Mesenteric fat pad (tissue), 1 donor: ENCODE measurements around the gene WLS. TPM values are rescaled to one million over a fixed set of nuclear protein-coding genes. Genes with fewer than 3 reads are reported as not detected.

ENCODE experiments used
- DNase-seq: peaks from one replicate; pipeline ENCODE4 v3.0.0-alpha.2; 2020; ENCODE audit warnings: low spot score
- total RNA-seq: library from RNA; stranded (reverse); fragmentation: NEBNext Ultra II Directional; extraction: Animal tissue kit (Norgen Biotek cat#: 25700); gene quantifications from one replicate; pipeline ENCODE4 v1.2.1, GENCODE V29; 2021
- donor health status: DM: yes; HTN: yes; CAD: no.

Gene WLS
- total RNA-seq, 1 donor from 2014 or later = 43.0 TPM

DNA sequence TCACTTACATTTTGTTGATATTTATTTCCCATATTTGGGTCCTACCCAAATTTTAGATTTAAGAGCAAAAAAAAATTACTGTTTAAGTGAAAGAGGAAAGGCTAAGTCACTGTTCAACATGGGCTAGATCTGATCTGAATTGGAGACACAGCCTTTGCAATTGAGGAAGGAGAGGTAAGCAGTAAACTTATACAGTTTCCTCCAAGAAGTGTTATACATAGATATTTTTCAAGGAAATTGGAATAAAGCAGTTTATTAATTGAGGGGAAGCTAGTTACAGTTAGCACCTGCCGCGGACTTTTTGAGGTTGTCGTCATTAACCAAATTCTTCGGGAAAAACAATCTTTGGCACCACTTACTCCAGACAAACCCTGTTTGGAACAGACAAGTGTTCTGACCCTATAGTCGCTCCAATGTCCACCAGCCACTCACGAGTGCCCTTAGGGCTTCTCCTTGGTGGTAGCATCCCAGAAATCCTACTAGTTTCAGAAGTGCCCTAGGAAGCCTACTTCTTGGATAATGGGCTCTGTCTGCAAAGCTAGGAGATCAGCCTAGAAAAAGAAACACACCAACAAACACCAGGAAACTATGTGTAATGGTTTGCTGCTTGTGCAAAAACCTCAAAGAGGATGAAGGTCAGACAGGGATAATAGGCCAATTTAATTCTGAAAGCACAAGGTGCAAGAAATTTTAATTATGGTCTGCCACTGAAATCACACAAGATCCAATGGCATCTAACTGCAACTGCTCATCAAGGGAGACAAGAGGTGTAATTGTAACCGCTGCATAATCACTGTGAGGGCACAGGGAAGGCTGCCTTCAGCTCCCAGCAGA is 2.5 kb downstream of the WLS start:
- DNase-seq = no peak

DNA sequence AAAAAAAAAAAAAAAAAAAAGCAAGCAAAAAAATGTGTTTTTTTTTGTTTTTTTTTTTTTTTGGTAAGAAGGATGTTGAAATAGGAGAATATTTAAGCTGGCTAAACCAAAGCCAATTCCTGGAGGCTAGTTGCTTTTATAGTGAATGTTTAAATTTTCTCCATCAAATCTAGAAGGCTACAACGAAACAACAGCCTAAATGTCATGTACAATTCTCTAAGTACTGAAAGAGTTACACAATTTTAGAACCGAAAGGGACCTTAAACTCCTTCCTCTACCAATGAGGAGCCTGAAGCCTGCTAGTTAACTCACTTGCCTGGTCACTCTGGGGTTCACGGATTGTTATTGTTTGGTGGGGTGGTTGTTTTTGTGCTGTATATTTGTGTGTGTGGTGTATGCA is 3.5 kb downstream of the WLS start:
- no peak for DNase-seq

DNA sequence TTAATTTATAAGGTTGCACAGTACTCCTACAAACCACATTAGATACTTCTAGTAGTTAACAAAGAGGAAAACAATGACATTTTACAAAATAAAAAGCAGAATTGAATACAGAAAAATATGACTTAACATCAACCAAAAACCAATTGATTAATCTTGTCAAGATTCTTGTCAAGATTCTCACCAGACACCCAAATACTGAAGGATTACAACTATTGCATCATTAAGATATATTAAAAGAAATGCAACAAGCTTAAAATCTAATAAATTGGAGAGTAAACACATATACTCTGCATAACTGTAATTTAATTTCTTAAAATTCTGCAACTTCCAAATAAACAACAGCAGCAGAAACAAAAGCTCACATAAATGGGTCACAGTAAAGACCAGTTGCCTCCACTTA is 4.7 kb downstream of the WLS start:
- no peak for DNase-seq

DNA sequence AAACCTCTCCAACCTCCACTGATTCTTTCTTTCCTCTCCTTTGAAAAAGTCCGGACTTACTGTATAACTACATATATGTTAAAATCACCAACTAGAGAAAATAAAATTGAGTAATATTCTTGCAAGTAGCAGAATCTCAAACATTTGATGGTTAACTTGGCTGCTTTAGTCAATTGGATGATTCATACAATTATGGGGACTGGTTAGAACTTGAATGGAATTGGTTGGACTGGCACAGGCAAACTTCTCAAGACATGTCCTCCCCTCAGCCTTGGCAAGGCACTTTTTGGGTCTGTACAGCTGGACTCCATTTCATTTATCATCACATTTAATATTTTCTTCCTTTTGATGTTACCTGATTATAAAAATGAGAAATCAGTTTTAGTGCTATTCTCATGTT is 6.5 kb downstream of the WLS start:
- no peak for DNase-seq

DNA sequence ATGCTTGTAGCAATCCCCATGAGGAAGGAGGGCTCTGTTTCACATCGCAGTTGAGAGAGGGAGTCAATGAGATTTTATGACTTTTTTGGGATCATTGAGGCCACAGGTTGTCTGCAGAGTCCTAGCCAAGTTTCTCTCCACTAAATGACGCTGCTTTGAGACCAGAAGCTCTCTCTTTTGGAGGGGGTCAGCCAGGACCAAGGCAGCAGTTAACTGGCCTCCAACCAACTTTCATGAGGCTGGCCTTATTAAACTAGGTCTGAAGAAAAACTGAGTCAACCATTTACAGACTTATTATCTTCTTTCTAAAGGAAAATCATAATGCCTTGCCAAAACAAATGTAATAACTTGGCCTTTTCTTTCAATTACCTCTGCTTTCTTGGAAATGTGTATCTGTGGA is 8.6 kb downstream of the WLS start:
- DNase-seq = no peak

DNA sequence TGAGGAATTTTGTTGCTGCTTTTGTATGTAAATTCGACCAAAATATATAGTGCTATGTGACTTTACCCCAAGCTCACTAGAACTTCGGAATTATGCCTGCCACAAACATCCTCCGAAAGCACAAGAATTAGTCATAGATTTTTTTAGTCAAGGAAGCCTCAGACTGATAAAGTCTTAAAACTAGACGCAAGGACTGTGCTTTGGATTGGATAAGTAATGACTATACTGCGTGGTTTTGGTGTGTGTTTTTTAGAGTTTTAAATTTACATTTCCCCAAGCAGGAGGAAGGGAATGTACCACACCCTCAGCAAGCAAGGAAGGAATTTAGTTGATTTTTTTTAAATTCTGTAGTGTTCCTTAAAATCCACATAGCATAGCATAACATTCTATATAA is 10.3 kb downstream of the WLS start:
- DNase-seq = no peak

DNA sequence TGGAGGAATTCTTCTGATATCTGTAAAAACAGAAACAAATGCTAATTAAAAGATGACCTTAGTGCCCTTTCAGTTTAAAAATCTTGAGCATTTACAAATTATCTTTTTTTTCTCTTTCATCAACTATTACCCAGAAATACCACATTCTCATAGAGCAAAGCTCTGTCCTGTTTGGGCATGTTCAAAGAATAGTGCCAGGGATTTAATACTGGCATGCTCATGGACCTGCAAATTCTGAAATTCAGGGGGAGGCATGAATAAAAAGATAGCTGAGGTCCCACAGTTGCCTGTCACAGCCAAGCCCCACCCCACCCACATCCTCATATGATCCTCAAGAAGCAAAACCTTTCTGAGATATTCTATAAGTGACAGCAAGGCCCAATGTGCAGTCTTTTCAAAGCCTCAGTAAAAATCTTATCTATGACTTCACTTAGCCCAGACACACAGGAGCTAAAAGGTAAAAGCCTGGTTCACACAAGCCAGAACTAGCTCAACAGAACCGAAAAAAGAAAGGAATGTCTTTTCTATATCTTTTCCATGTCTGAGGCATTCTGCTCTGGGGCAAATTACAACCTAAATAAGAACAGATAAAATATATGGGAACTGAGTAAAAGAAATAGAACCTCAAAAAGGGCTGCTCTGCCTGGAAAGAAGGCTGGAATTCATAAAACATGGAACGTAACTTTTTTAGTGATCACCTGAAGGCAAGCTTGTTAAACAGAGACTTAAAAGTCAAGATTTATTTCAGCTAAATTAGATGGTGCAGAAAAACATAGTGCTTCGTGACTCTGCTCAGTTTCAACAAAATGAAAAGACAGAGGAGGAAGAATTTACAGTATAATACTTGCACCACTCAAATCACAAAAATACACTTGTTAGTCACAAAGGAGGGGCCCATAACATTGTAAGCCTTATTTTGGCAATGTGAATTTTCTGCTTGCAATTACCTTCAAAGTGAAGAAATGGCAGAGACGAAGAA is 11.0 kb downstream of the WLS start:
- DNase-seq = no peak

DNA sequence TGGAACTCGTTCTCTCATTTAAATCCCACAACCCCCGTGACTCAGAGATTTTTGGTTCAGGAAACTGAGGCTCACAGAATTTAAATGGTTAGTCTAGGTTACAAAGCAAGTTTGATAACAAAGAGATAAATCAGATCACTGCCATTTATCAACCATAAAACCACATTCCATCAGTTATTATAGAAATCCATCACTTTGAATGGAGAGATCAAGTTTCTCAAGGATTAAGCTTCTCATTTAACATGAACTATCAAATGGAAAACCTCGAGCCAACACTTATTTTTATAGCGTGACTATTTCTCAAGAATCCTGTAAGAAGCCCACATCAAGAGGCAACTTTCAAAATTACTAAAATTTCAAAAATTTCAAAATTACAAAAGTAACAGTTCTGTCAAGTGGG is 11.9 kb downstream of the WLS start:
- no peak for DNase-seq

DNA sequence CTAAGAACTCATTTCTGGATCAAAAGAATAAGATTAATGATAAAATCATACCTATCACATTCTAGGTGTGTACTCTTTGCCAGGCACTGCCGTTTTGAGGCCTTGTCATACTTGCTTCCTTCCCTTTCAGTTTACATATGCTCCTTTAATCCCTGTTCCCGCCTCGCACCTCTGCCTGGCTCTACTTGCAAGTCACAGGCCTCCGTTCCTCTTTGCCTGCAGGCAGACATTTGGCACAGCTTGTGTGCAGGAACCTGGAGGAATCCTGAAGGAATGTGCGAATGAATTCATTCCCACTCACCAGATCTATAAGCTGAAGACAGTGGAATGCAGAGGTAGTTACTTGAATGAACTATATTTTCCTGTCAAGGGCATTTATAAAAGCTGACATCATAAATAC is 13.8 kb downstream of the WLS start:
- no peak for DNase-seq

DNA sequence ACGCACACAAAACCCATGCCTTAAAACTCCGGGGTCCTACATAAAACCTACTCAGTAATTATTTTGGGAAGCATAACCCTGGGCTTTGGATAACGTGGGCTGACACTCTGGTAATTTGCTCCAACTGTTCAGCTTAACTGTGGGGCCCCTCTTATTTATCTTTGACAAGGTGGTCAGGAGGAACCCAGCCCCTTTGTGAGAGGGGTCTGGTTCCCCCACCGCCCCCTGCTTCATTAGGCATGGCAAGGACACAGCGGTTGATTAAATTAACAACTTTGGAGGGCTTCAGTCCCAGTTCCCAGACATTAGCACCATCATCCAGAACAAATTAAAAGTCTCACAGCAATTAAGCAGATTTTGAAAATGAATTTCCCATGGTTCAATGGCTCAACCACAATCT is 14.7 kb downstream of the WLS start:
- DNase-seq = no peak

DNA sequence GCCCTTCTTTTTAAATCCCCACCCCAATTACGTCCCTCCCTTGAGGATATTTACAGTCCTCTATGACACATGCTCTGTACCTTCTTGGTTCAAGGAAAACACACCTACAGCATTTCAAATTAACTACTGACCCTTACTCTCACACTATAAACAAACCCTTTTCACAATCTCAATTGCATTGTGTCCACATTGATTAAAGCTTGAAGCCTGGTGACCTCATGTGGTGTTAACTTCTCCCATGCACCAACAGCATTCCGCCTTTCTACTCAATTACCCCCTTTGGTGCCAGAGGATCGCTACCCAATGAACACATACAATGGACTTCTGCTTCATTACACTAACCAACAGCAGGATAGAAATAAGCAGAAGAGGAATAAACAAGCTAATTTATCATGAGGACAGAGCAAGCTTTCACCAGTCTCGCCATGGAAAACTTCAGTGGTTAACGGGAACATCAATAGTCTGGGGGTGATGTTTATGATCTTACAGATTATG is 15.2 kb downstream of the WLS start:
- DNase-seq = no peak

DNA sequence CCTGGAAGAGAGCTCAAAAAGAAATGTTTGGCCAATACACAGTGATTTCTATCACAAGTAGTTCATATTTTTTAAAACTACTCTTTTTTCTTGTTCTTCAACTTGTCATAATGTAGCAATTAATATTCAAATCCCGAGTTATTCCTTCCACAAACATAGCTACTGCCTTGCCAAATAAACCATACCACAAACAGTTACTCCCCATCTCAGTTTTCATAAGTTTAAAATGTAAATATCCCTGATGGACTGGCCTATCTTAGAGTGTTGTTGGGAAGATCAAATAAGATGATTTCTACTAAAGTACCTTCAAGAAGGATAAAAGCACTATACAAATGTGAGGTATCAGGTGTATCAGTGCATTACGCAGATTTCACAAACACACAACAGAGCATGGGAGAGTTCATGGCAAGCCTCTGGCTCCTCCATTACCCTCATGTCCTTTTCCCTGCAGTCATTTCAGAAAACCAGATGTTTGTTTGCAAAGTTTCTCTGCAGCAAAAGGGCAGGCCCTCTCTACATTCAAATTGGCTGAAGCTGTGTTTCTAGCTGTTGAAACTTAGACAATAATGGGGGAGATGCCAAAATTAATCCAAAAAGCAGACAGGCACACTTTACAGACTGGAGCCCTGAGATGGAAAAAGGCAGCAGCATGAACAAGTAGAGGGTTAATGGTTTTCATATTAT is 16.1 kb downstream of the WLS start:
- DNase-seq = no peak

DNA sequence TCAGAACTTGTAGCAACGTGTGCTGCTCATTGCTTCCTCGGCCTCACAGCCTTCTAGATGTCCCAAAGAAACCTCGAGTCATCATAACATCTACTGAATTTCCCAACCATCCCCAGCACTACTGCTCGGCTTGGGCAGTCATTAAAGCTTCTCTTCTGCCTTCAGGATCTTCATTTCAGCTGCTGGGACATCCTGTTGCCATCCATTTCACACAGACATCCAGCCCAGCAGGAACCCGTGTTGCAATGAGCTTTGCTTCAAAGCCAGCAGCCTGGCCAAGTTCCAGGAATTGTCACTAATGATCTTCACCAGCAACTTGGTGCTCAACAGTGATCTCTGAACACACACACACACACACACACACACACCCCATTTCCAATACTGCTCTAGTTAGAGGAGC is 18.5 kb downstream of the WLS start:
- no peak for DNase-seq

DNA sequence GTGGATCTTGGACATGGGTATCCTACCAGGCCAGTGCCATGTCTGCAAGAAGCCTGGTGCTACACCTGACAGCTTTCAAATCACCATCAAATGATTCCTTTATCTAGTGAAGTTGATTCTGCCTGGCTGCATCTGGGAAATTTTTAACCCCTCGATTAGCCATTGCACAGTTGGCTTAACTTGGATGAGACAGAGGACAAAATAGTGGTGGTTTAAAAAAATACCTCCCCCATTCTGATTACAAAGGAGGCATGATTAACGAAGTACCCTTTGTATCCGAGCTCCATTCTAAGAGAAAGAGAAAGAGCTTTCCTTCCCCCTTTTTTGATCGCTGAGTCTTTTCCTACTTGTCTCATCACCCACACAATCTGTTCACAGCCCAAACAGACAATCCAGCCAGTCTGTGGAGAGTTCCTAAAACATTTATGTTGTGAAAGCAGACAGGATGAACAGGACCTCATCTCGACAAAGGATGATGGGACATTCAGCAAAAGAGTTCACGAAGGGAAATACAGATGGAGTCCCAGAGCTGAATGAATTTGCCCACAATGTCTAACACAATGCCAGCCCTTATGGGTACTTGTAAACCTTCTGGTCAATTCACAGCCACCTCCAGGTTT is 20.5 kb downstream of the WLS start:
- DNase-seq = no peak

DNA sequence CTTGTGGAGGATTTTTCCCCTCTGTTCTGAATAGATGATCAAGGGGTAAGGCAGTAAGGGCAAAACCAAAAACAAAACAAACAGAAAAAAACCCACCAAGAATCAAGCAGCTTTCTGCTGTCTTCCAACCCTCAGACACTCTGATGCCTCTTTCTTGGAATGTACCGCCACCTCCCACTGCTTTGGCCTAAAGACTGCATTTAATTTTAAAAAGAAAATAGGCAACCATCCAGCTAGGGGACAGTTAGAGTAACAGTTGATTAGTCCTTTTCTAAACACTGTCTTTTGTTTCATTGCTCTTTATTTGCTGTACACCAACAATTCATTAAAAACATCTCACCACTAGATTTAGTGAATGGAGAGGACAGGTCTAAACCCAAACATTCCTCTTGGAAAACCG is 21.5 kb downstream of the WLS start:
- no peak for DNase-seq

DNA sequence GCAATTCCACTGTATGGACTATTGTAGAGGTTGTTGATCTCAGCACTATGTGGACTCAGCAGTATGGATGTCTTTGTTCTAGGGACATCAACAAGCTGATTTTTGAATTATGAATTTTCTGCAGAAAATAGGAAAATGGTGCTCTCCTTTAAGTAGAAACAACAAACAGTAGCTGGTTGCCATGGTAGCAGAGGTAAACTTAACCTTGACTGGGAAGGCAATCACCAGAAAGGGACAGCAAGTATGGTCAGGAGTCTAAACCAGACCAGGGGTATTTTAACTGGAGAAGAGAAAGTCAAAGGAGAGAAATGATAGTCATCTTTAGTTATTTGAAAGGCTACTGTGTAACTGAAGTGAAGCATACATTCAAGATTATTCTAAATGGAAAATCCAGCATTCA is 22.3 kb downstream of the WLS start:
- no peak for DNase-seq

DNA sequence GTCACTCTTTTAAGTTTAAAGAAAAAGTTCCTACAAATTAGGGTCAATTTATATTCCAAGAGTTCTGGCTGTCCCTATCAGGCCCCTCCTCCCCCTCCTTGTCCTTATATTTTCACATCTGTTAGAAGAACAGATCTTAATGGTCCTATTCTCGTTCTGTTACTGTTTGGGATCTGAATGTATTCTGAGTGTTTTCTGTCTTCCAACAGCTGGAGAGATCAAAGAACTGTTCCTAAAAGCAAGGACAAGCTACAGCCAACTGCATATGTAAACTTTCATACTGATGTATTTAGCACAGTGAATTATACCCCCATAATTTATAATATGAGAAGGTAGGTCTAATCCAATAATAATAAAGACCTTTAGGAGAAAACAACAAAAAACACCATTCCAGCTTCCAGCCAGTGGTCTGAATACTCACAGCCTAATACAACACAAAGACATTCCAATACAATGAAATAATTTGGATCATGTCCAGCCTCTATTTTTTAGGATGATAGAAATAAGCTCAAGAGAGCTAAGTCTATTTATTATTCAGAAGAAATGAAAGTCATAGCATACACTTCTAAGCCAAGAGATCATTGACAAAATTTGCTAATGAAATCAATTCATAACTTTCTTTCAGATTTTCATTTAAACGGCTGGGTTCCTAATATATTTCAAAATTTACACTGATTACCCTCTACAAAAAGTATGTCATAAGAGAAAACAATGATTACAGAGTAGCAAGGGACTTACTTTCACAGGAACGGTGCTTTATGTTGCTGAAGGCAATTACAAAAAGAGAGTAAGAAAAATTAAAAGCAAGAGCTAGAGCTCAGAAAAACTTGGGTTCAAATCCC is 25.3 kb downstream of the WLS start:
- DNase-seq = no peak

DNA sequence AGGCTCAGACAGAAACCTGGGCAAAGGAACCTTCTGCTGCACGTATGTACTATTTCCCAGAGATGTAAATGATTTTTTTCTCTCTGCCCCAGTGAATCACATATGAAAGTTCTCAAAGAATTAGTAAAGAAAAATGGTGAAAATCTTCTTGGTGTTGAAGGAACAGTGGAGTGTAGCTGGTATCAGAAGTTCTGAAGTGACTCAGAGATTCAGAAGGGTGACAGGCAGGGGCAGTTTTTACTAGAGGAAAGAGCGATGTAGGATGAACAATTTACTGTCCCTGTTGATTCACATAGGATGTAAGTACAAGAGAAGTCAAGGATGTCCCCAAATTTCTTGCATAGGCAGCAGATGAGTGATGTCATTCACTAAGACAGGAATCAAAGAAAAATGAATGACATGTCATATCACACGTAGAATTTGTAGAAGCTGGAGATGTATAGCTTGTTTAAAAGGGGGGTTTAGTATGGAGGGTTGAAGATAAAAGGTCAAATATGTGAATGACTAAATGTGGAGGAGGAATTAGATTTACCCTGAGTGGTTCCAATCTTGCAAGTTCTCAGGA is 26.4 kb downstream of the WLS start:
- no peak for DNase-seq

DNA sequence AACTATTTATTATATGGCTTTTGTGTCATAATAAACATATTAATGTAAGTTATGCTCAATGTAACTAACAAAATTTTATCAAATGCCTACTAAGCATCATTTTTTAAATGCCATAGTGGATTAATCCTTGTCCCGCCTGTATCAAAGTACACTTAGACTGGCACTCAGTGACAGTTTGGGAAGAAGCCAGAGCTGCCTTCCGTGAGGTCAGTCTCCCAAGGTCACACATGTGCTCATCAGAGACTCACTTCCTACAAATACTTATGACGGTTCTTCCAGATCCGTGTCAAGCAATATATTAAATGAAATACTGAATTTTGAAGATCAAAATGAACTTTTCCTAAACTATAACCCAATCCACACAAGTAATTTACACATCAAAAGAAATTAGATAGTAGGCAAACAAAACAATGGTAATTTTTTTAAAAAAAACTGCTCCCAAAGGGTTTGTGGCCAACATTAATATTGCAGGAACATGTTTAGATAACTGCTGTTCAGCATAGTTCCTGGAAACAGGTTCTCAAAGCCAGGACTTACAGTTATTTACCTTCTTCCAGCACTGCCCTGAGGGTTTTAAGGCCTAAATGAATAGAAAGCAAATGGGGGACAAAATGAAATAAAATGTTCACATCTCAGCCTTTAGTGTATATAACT is 27.2 kb downstream of the WLS start:
- DNase-seq = no peak
